CD4-positive, alpha-beta T cell treated with Interleukin-10 for 1 hour (primary cell): Measurements from ENCODE around the gene DNAJC3.
"Not testable (repeated sequence)": the region's sequence is repeated elsewhere in the genome, so short reads cannot be mapped to it uniquely, and the experiment has no call there.

Experiments used
- DNase-seq: peaks from one replicate; pipeline ENCODE4 v3.0.0-alpha.2; 2020

DNAJC3 gene

DNA sequence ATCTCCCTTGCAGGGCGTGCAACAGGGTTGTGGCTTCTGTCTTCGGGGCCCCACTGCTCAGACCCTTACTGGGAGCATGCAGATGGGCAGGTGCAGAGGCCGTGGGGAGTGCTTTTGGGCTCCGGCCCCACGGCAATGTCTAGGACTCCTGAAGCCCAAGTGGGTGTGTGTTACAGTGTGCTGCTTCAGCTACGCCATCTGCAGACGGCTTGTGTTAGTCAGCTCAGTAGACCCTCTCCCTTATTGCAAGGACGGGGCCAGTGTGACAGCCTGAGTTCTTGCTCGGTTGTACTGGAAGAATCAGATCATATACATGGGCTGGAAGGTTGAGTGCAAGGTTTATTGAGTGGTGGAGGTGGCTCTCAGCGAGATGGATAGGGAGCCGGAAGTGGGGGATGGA, 39.3 kb downstream of the DNAJC3 start:
- no peak for DNase-seq

GRCh38 chr13:95722241-95722640, 45.3 kb downstream of the DNAJC3 start:
- no peak for DNase-seq

- DNase-seq = no peak
Observed at GRCh38 chr13:95723438-95723837, 46.5 kb downstream of the DNAJC3 start.

DNA sequence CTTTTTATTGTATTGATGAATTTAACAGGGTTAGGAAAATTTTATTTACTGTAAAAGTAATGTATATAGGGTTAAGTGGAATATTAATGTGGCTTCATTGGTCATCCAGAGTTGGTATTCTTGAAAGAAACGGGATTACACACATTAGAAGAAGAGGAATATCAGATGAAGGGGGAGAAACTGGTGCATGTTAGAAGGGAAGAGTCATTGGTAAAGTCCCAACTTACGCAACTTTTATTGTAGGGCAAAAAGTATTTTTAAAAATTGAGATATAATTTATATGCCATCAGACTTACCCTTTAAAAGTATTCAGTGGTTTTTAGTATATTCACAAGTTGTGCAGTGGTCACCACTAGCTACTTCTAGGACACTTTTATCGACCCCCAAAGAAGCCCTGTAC, 47.3 kb downstream of the DNAJC3 start:
- no peak for DNase-seq

GRCh38 chr13:95726876-95727275, 49.9 kb downstream of the DNAJC3 start:
- no peak for DNase-seq

- no peak for DNase-seq
Observed at GRCh38 chr13:95728957-95729356, 52.0 kb downstream of the DNAJC3 start.

DNA sequence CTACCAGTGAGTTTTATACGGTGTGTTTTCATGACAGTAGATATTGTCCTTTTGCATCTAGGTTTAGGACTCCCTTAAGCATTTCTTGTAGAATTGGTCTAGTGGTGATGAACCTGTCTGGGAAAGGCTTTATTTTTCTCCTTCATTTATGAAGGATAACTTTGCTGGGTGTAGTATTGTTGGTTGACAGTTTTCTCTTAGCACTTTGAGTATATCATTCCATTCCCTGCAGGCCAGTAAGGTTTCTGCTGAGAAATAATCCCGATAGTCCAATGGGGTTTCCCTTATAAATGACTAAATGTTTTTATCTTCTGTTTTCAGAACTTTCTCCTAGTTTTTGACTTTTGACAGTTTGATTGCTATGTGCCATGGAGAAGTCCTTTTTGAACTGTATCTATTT, 57.2 kb downstream of the DNAJC3 start:
- no peak for DNase-seq

DNA sequence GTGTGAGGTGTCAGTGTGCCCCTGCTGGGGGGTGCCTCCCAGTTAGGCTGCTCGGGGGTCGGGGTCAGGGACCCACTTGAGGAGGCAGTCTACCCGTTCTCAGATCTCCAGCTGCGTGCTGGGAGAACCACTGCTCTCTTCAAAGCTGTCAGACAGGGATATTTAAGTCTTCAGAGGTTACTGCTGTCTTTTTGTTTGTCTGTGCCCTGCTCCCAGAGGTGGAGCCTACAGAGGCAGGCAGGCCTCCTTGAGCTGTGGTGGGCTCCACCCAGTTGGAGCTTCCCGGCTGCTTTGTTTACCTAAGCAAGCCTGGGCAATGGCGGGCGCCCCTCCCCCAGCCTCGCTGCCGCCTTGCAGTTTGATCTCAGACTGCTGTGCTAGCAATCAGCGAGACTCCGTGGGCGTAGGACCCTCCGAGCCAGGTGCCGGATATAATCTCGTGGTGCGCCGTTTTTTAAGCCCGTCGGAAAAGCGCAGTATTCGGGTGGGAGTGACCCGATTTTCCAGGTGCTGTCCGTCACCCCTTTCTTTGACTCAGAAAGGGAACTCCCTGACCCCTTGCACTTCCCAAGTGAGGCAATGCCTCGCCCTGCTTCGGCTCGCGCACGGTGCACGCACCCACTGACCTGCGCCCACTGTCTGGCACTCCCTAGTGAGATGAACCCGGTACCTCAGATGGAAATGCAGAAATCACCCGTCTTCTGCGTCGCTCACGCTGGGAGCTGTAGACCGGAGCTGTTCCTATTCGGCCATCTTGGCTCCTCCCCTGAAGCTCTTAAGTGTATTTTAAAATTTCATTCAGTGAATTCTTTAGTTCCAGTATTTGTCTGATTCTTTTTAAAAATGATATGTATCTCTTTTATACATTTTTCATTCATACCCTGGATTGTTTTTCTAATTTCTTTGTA, 63.4 kb downstream of the DNAJC3 start:
- not testable (repeated sequence) for DNase-seq

- DNase-seq = no peak
Observed at GRCh38 chr13:95740979-95741320, 64.0 kb downstream of the DNAJC3 start.

DNA sequence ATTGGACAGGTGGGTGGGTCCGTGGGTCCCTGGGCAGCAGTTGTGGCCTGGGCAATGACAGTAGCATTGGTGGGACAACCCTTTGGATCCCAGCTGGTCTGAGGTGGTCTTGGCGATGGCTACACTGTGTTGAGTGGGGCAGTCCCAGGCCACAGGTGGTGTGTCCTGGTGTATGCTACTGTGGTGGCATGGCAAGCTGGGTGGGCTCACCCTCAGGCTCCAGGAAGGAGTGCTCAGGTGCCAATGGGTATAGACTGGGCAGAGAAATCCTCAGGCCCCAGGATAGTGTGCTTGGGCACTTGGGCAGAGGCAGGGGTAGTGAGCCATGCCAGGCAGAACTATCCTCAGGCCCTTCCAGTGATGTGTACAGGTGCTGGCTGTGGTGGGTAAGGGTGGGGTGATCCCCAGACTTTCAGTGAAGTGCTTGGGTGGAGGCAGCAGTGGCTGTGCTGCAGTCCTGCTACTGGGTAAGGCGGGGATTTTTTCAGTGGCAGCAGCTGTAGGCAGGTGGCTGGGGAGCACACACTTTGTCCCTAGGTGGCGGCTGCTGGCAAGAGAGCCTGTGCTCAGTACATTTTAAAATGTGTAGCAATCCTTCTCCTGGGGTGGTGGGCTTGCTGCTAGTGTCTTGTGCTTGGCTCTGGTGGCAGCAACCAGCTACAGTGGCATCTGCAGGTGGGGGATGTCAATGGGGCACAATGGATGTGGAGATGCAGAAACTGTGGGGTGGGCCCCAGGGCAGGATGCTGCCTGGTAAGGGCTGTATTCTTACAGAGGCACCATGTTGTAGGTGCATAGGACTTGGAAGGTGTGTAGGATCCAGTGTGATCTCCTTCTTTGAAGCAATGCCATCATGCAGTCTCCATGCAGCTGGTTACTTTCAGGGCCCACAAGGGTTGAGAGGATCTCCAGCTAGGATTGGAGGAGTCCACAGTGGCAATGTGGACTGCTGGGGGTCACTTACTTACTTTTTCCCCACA, 64.9 kb downstream of the DNAJC3 start:
- DNase-seq = no peak

DNA sequence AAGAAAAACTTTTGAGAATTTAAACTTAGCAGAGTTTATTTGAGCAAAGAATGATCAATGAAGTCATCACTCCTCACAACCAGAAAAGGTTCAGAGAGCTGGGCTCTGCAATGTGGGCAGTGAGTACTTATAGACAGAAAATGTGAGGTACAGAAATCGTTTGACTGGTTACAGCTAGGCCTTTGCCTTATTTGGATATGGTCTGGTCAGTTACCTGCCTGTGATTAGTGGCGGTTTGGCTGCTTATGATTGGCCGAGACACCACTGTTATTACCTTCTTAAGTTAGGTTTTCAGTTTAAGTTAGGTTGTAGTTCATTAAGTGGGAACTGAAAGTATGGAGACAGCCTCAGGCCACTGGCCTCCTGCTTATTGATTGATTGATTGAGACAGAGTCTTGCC, 66.3 kb downstream of the DNAJC3 start:
- no peak for DNase-seq

DNA sequence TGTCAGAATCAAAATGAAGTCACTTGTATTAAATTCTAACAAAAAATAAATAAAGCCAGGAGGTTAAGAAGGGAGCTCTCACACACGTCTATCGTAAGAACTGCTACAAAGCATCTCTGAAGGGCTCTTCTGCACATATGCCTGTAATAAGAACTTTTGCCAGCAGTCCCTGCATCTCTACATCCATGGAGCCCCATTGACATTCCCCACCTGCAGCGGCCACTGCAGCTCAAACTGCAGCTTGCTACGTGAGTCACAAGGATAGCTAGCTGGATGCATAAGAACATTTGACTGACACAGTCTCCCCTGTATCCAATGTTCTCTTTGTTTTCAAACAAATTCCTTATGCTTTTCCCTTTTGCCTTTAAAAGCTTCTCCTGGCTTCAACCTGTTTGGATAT, 68.3 kb downstream of the DNAJC3 start:
- DNase-seq = no peak

GRCh38 chr13:95745752-95746151, 68.8 kb downstream of the DNAJC3 start:
- no peak for DNase-seq

DNA sequence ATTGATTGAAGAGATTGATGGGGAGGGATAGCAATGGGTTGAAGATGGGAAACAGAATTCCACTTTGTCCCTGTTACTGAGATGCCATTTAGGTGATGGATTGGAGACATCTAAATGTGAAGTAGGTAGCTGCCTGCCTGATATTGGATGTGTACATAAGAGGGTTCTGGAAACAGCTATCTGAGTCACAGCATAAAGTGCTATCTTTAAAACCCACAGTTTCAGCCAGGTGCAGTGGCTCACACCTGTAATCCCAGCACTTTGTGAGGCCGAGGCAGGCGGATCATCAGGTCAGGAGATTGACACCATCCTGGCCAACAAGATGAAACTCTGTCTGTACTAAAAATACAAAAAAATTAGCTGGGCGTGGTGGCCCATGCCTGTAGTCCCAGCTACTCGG, 72.6 kb downstream of the DNAJC3 start:
- DNase-seq = no peak

DNA sequence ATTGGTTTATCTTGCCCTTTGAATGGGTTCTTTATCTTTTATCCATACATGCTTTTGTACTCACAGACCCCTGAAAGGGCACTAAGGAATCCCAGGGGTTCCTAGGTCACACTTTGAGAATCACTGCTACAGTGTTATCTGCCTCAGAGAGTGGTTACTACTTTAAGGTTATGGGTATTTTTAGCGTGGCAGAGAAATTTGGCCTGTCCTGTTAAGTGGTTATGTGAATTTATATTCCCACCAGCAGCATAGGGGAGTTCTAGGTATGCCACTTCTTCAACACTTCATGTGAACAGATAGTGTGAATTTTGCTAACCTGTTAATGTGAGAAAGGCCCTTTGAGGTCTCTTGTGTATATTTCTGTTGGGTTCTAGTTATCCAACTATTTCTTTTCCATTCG, 75.7 kb downstream of the DNAJC3 start:
- DNase-seq = no peak

GRCh38 chr13:95754069-95754468, 77.1 kb downstream of the DNAJC3 start:
- DNase-seq = no peak

GRCh38 chr13:95756072-95756471, 79.1 kb downstream of the DNAJC3 start:
- DNase-seq = no peak

DNA sequence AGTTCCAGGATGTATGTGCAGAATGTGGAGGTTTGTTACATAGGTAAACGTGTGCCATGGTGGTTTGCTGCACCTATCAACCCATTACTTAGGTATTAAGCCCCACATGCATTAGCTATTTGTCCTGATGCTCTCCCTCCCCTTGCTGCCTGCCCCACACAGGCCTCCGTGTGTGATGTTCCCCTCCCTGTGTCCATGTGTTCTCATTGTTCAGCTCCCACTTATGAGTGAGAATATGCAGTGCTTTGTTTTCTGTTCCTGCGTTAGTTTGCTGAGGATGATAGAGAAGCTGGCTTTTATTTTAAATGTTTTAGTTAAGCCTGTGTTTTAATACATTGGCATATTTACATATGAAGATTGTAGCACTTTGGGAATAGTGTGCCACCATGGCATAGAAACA, 85.7 kb downstream of the DNAJC3 start:
- DNase-seq = not testable (repeated sequence)

DNA sequence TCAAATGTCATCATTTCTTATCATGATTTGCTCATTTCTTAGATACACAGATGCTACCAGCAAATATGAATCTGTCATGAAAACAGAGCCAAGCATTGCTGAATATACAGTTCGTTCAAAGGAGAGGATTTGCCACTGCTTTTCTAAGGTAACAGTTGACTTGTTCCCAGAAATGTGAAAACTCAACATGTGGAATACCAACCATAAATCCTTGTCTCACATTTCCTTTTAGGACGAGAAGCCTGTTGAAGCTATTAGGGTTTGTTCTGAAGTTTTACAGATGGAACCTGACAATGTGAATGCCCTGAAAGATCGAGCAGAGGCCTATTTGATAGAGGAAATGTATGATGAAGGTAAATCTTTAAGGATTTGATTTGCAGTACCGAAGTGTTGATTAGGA, 86.7 kb downstream of the DNAJC3 start:
- no peak for DNase-seq

GRCh38 chr13:95771905-95772304, 95.0 kb downstream of the DNAJC3 start:
- no peak for DNase-seq

DNA sequence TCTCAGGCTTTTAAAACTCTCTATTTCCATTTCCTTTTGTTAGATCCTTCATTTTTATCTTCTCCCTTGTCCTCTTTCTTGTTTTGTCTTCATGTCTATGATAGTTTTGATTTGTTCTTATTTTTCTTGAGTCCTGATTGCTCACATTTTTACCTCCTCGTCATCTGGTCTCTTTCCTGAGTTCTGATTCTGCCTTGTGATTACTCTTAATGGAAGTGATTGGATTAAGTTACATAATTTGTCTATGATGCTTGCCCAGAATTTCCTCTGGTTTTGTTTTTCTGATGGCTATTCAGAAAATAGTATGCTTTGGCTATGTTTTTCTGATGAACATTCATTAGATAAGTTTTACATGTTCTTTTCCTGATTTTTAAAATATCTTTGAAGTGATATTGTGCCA, 102.6 kb downstream of the DNAJC3 start:
- no peak for DNase-seq

- no peak for DNase-seq
Observed at GRCh38 chr13:95781016-95781415, 104.1 kb downstream of the DNAJC3 start.

- not testable (repeated sequence) for DNase-seq
Observed at GRCh38 chr13:95781940-95782339, 105.0 kb downstream of the DNAJC3 start.

DNA sequence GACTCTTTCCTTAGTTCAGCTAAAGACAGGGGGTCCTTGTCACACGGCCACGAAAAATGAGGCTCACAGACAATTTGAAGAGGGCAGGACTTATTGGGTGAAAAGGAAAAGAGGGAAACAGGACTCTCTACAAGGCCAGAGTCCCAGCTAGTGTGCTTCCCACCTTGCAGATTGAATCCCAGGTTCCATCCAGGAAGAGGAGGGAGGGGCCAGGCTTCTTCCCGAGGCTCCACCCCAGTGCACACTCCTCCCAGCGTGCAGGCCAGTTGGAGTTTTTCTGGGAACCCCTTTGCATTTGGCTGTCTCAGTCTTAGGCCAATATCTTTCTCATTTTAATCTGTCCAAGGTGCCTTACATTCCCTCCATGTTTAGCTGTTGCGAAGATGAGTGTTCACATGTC, 106.8 kb downstream of the DNAJC3 start:
- no peak for DNase-seq
